ENCODE results near the gene TCERG1L.

Gene TCERG1L

DNA sequence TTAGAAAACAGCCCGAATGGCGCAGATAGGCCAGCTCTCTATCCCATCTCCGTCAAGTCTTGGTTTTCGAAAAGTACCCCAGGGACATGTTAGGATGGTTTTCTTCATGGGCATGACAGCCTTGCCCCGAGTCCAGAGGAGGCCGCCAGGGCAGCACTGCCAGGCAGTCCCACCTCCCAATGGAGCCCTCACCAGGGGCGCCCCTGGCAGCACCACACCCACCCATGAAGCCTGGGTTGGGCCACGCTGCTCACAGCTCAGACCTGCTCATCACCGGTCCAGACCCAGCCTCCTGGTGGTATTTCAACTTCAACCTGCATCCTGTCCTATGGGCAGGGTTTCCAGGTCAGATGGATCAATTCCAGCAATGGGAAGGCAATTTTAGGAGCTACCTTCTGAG, 53.3 kb downstream of the TCERG1L start:
- TF ChIP-seq, protein P1, sequence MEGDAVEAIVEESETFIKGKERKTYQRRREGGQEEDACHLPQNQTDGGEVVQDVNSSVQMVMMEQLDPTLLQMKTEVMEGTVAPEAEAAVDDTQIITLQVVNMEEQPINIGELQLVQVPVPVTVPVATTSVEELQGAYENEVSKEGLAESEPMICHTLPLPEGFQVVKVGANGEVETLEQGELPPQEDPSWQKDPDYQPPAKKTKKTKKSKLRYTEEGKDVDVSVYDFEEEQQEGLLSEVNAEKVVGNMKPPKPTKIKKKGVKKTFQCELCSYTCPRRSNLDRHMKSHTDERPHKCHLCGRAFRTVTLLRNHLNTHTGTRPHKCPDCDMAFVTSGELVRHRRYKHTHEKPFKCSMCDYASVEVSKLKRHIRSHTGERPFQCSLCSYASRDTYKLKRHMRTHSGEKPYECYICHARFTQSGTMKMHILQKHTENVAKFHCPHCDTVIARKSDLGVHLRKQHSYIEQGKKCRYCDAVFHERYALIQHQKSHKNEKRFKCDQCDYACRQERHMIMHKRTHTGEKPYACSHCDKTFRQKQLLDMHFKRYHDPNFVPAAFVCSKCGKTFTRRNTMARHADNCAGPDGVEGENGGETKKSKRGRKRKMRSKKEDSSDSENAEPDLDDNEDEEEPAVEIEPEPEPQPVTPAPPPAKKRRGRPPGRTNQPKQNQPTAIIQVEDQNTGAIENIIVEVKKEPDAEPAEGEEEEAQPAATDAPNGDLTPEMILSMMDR (IDR thresholded peaks at IDR 0.05) = no peak

DNA sequence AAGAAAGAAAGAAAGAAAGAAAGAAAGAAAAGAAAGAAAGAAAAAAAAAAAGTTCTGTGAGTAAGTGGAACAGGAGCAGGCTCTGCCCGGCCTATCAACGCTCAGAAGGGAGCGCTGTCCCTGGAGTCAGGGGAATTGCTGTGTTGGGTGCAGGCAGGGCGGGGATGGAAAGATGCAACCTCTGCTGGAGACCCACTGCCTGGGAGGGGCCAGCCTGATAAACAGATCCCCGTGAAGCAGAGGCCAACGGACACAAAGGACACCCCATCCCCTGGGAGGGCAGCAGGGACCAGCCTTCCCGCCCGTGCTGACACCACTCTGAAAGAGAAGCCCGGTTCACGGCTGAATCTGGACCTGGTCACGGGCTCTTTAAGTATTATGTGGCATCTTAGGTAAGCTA, 54.5 kb downstream of the TCERG1L start:
- TF ChIP-seq, protein P1 (IDR thresholded peaks at IDR 0.05) = no peak

DNA sequence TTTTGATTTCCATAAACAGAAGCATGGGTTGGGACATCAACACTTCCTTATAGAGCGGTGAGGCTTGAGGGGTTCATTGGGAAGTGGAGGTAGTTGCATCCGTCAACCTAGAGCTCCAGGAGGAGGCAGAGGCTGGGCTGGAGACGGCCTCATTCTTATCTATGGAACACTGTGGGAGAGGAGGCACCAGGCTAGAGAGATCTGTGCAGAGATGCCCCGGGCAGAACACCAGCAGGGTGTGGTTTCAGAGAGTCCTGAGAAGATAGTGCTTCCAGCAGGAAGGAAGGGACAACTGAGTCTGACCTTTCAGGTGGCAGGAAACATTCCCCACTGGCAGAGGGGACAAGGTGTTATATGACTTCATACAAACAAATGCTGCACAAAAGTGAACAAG, 56.7 kb downstream of the TCERG1L start:
- TF ChIP-seq, protein P1 (IDR thresholded peaks at IDR 0.05) = no peak

DNA sequence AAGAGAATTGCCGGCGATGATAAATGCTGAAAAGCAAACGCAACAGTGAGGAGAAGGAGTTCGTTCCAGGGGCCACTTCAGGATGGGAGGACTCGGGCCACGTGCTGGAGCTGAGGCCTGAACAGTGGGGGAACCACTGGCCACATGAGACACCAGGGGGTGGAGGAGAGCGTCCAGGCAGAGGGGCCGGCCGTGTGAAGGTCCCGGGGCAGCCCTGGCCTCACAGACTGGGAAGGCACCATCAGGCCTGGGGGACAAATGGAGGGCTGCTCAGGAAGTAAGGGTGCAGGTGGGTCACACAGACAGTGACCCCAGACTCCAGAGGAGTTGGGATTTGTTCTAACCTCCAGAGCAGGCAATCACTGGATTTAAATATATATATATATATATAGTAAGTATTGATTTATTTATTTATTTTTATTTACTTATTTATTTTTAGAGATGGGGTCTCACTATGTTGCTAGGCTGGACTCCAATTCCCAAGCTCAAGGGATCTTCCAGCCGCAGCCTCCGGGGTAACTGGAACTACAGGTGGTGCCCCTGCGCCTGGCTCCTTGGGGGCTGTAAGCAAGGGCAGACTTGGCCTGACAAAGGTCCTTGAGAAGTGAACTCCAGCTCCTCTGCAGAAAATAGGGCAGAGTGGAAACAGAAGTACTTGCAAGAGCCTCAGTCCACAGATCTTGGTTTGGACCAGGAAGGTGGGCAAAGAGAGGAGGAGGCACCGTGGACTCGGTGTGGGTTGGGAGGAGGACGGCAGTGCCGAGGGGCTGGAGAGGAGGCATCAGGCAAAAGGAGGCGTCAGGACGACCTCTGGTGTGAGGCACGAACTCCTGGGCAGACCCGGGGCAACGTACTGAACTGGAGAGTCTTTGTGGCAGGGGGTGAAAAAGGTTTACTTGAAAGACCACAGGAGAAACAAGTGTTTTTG, 57.3 kb downstream of the TCERG1L start:
- TF ChIP-seq, protein P1 (IDR thresholded peaks at IDR 0.05) = no peak

DNA sequence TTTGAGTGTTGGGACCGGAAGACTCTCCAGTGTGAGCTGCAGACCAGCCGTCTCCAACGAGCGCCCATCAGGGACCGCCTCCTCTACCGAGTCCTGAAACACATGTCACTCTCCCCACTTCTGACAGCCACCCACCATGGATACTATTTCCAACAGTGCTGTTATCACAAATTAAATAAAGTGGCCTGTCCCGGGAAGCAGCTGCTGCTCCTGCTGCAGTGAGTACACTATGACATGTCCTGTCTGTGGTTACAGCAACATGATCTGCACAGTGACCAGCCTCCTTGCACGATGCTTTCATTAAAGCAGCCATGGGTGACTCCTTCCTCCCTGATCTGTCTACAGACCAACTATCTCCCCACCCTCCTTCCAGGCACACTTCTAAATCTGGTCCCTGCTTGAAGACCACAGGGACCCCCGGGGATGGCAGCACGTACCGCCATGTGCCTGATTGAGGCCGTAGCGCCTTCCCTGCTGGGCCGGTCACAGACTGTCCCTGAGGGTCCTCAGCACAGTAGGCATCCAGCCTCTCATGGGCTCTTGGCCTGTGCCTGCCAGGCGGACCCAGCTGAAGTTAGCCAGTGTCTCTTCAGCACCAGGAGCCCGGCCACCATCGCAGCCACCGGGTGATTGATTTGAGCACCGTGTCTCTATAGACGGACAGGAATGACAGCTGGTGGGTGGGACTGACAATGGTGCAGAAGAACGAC, 58.8 kb downstream of the TCERG1L start:
- TF ChIP-seq, protein P1 (IDR thresholded peaks at IDR 0.05) = no peak

DNA sequence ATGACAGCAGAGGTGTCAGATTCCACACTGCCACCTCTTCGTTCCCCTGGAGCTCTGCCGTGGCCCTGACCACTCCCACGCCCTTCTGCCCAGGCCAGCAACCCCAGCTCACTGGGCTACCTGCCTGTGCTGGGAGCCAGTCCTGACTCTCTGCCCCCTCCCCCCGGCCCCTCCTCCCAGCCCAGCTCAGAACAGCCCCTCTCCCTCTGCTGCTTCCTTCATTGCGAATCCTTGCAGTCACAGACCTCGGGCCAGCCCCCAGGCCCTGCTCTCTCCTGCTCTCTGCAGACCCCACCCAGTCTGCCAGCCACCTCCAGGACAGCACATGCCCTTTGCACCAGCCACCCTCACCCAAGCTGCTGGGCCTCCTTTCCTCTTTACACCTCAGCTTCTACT, 60.4 kb downstream of the TCERG1L start:
- TF ChIP-seq, protein P1 (IDR thresholded peaks at IDR 0.05) = no peak

DNA sequence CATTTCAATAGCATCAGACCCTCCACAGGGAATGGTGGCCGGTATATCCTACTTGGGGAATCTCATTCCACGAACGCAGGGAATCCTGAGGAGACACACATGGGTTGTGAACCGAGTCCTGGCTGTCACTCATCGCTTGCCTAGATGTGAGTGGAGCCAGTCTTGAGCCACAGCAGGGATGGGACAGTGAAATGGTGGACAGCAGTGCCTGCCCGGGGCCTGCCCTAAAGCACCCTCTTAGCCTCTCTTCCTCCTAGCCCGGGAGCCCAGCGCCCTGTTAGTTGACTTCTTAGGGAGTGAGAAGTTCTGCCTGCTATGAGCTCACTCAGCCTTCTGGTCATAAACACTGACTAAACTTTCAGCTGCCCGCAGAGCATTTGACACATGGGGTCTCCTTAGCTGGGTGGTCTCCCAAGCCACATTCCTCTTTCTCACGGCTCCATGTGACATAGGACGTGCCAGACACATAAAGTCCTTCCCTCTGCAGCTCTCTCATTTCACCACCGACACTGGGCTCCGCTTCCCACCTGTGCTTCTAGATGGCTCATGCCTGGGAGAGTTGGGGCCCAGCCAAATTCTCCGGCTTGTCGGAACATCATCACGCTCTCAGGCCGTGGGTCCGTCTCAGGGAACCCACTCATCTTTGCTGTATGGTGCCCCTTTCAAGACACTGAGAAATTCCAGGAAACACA, 60.9 kb downstream of the TCERG1L start:
- TF ChIP-seq, protein P1 (IDR thresholded peaks at IDR 0.05) = no peak

Measured in LNCAP (cell line).